ENCODE results near the gene ADAT1.

Gene ADAT1

GRCh38 chr16:75576384-75576811, 46.7 kb downstream of the ADAT1 start:
- DNase-seq (ENCODE audit: low spot score) = no peak

GRCh38 chr16:75575958-75576357, 47.1 kb downstream of the ADAT1 start:
- no peak for DNase-seq (ENCODE audit: low spot score)

GRCh38 chr16:75573955-75574354, 49.1 kb downstream of the ADAT1 start:
- DNase-seq (ENCODE audit: low spot score) = no peak

GRCh38 chr16:75572864-75573542, 50.1 kb downstream of the ADAT1 start:
- no peak for DNase-seq (ENCODE audit: low spot score)

GRCh38 chr16:75570396-75571065, 52.5 kb downstream of the ADAT1 start:
- no peak for DNase-seq (ENCODE audit: low spot score)

GRCh38 chr16:75567911-75568310, 55.2 kb downstream of the ADAT1 start:
- DNase-seq (ENCODE audit: low spot score) = no peak

GRCh38 chr16:75566758-75567255, 56.3 kb downstream of the ADAT1 start:
- DNase-seq (ENCODE audit: low spot score) = no peak

- DNase-seq (ENCODE audit: low spot score) = peak; percentile 88
Observed at GRCh38 chr16:75566040-75566757, 56.9 kb downstream of the ADAT1 start, which contains the start of gene GABARAPL2. Gene GABARAPL2, plus strand, starts transcription at chr16:75566379. Its CDS starts 108 bp downstream, at chr16:75566487.

GRCh38 chr16:75565640-75566039, 57.4 kb downstream of the ADAT1 start:
- DNase-seq (ENCODE audit: low spot score) = no peak

- DNase-seq (ENCODE audit: low spot score) = peak; percentile 50
Observed at GRCh38 chr16:75559564-75560372, 63.3 kb downstream of the ADAT1 start.

GRCh38 chr16:75558846-75559401, 64.2 kb downstream of the ADAT1 start:
- no peak for DNase-seq (ENCODE audit: low spot score)

- no peak for DNase-seq (ENCODE audit: low spot score)
Observed at GRCh38 chr16:75556431-75556950, 66.6 kb downstream of the ADAT1 start.

- peak; percentile 97 for DNase-seq (ENCODE audit: low spot score)
Observed at GRCh38 chr16:75555707-75556430, 67.2 kb downstream of the ADAT1 start, which contains the start of gene TMEM231. Gene TMEM231, minus strand, starts transcription at chr16:75556252. Its CDS starts 43 bp downstream, at chr16:75556209.

- peak; percentile 94 for DNase-seq (ENCODE audit: low spot score)
Observed at GRCh38 chr16:75555213-75555706, 67.8 kb downstream of the ADAT1 start.

GRCh38 chr16:75552951-75553350, 70.1 kb downstream of the ADAT1 start:
- DNase-seq (ENCODE audit: low spot score) = no peak

- DNase-seq (ENCODE audit: low spot score) = no peak
Observed at GRCh38 chr16:75550211-75550662, 72.8 kb downstream of the ADAT1 start.

Measured in AG08395 (cell line).